ES-I3 (cell line): ENCODE data around the gene XRCC6.

ENCODE experiments used
- H3K36me3 ChIP-seq: 2 replicates; pipeline ENCODE4 v1.6.1; 2013; ENCODE audit warnings: mild to moderate bottlenecking, low read length, control low read depth, moderate library complexity; ENCODE audit not compliant: insufficient read depth
- H3K4me1 ChIP-seq: 2 replicates; pipeline ENCODE4 v1.6.1; 2013; ENCODE audit warnings: mild to moderate bottlenecking, control low read depth, low read length; ENCODE audit not compliant: insufficient read depth
- H3K9ac ChIP-seq: 2 replicates; pipeline ENCODE4 v1.6.1; 2013; ENCODE audit warnings: low read depth, mild to moderate bottlenecking, low read length, moderate library complexity
- H3K9me3 ChIP-seq: 2 replicates; pipeline ENCODE4 v1.6.1; 2013; ENCODE audit warnings: mild to moderate bottlenecking, low read length, moderate library complexity; ENCODE audit not compliant: control insufficient read depth, insufficient read depth

XRCC6 gene

DNA sequence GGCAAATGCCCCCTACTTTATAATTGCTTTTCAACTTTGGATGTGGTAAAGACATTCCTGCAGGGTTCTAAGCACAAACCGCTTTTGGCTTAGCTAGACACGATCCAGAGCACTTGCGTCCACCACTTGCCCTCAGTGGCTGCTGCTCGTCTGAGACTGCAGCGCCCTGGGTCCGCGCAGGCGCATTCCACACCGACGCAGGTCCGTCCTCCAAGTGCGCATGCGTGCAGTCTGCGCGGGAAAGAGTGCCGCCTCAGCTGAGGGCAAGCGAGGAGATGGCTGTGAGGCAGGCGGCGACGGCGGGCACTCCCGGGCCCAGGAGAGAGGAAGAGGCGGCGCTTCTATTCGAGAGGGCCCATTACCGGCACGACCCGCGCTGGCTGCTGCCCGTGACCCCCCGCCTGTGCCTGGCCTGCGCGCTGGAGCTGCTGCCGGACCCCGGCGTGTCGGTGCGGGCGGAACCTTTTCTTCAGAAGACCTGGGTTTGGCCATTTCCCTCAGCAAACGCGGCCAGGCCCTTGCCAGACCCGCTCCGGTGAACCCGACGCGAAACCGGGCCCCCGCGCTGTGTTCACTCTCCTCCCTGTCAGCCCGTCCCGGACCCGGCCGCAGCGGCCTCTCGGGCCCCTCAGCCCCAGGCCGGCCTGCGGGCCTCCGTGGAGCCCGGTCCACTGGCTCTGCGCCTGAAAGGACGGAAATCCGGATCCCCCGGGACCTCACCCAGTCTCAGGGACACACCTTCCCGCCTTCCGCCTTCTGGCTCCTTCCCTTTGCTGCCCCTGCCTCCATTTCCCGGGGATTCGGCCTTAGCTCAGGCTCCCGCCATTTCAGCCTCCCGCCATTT, 78.4 kb downstream of the XRCC6 start, which contains the start of gene MEI1:
Gene MEI1 (plus strand): TSS at position 240 of the 844 bp plus-strand sequence. CDS start 36 bp downstream, at position 276.
- Histone ChIP-seq H3K9me3 (no peaks in the 10 kb centered on the region), H3K36me3 (no peaks in the 10 kb centered on the region), H3K4me1 (no peaks in the 10 kb centered on the region), H3K9ac (no peak within 1 kb of the TSS)

DNA sequence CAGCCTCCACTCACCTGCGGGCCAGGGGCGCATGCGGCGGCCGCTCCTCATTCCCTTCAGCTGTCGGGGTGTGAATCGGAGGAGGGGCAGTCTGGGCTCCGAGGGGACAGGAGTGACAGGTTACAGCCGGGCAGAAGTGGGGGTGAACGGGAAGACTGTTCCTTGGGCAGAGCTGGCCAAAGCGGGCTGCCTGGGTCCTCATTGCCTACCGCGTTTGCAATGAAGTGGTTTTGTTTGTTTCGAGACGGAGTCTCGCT, 78.9 kb downstream of the XRCC6 start:
- H3K36me3 ChIP-seq: no peaks in the 10 kb centered on the region
- no peaks in the 10 kb centered on the region for H3K9me3 ChIP-seq
- no peaks in the 10 kb centered on the region for H3K4me1 ChIP-seq
- H3K9ac ChIP-seq: no peak overlapping the region

DNA sequence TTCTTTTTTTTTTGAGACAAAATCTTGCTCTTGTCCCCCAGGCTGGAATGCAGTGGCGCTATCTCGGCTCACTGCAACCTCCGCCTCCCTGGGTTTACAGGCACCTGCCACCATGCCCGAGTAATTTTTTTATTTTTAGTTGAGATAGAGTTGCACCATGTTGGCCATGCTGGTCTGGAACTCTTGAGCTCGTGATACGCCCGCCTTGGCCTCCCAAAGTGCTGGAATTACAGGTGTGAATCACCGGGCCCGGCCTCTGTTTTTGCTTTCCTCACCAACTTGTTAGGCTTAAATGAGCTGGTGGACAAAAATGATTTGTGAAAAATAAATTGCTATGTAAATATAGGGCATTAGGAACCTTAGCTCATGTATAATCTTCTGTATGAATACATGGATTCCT, 81.7 kb downstream of the XRCC6 start:
- Histone ChIP-seq H3K9me3 (no peaks in the 10 kb centered on the region), H3K9ac (no peak overlapping the region), H3K4me1 (no peaks in the 10 kb centered on the region), H3K36me3 (no peaks in the 10 kb centered on the region)

DNA sequence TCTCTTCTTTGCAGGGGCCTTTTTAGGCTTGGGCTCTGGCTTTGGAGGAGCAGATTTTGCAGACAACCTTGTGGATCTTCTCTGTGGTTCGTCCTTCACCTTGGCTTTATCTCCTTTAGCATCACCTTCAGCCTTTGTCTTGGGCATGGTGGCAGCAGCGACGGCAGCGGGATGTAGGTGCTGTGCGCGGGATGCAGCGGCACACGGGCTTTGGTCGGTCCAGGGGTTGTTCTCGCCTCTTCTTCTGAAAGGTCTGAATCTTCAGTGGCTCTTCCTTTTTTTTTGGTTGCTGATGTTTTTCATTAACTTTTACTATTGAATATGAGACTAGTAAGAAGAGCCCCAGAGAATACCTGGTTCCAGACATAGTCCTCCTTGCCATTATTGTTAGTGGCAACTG, 88.2 kb downstream of the XRCC6 start:
- Histone ChIP-seq H3K9me3 (no peaks in the 10 kb centered on the region), H3K9ac (no peak overlapping the region), H3K36me3 (no peaks in the 10 kb centered on the region), H3K4me1 (no peaks in the 10 kb centered on the region)

DNA sequence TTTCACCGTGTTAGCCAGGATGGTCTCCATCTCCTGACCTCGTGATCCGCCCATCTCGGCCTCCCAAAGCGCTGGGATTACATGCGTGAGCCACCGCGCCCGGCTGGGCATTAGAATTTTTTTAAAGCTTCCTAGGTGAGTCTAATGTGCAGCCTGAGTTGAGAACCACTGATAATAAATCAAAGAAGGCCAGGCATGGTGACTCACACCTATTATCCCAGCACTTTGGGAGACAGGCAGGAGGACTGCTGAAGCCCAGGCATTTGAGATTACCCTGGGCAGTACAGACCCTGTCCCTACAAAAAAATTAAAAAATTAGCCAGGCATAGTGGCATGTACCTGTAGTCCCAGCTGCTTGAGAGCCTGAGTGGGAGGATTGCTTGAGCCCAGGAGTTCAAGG, 91.9 kb downstream of the XRCC6 start:
- no peaks in the 10 kb centered on the region for H3K4me1 ChIP-seq
- H3K36me3 ChIP-seq: no peaks in the 10 kb centered on the region
- no peak overlapping the region for H3K9ac ChIP-seq

More for the DNA sequence above, 91.9 kb downstream of the XRCC6 start:
- no peaks in the 10 kb centered on the region for H3K9me3 ChIP-seq
